HepG2 (cell line): ENCODE measurements around the gene SLC2A2. TPM values are rescaled to one million over a fixed set of nuclear protein-coding genes. Genes with fewer than 3 reads are reported as not detected.

Experiments used
- ATM ChIP-seq: fragments of 450-650 bp; IDR thresholded peaks from 2 replicates; pipeline ENCODE4 v1.7.1; 2017; ENCODE audit warnings: mild to moderate bottlenecking, borderline replicate concordance
- CEBPZ ChIP-seq: IDR thresholded peaks from 2 replicates; pipeline ENCODE4 v1.6.1; 2012; ENCODE audit warnings: low read length, improper control_type of control experiment
- HNF1A ChIP-seq, 2 experiments: sonication (generic) in 1 of 2; formaldehyde crosslinking in 1 of 2; IDR thresholded peaks; 2 replicates each; pipeline versions ENCODE4 v1.4.0 to v1.6.1; 2016 to 2020; ENCODE audit warnings: borderline replicate concordance in 1 of 2, low read depth in 1 of 2, mild to moderate bottlenecking in 1 of 2, missing genetic modification reagents in 1 of 2
- IKZF5 ChIP-seq: IDR thresholded peaks from 2 replicates; pipeline ENCODE4 v1.6.1; 2018; ENCODE audit warnings: missing genetic modification reagents, mild to moderate bottlenecking, missing compliant biosample characterization
- MED13 ChIP-seq: sonication (generic); formaldehyde crosslinking; IDR thresholded peaks from 2 replicates; pipeline ENCODE4 v1.5.0; 2020; ENCODE audit warnings: missing genetic modification reagents
- PAWR ChIP-seq: sonication (generic); formaldehyde crosslinking; IDR thresholded peaks from 2 replicates; pipeline ENCODE4 v1.4.0; 2020; ENCODE audit warnings: missing genetic modification reagents, mild to moderate bottlenecking, borderline replicate concordance
- PCBP1 ChIP-seq: fragments of 200-400 bp; formaldehyde crosslinking; IDR thresholded peaks from 2 replicates; pipeline ENCODE4 v1.6.1; 2017; ENCODE audit warnings: mild to moderate bottlenecking, low read depth, low read length, borderline replicate concordance
- SMAD3 ChIP-seq: sonication (generic); formaldehyde crosslinking; IDR thresholded peaks from 2 replicates; pipeline ENCODE4 v1.4.0; 2020; ENCODE audit warnings: missing genetic modification reagents
- TCF7 ChIP-seq: sonication (generic); IDR thresholded peaks from 2 replicates; pipeline ENCODE4 v1.6.1; 2016; ENCODE audit warnings: antibody characterized with exemption, low read depth
- ZBTB34 ChIP-seq: sonication (generic); formaldehyde crosslinking; IDR thresholded peaks from 2 replicates; pipeline ENCODE4 v1.8.0; 2022; ENCODE audit warnings: mild to moderate bottlenecking, missing genetic modification reagents
- ZC3H4 ChIP-seq: sonication (generic); formaldehyde crosslinking; IDR thresholded peaks from 2 replicates; pipeline ENCODE4 v1.4.0; 2020; ENCODE audit warnings: missing genetic modification reagents, borderline replicate concordance
- ZNF547 ChIP-seq: sonication (generic); formaldehyde crosslinking; IDR thresholded peaks from 2 replicates; pipeline ENCODE4 v1.5.1; 2020; ENCODE audit warnings: mild to moderate bottlenecking, missing genetic modification reagents
- polyA plus RNA-seq, 8 experiments: library from polyadenylated mRNA; depleted of rRNA in 3 of 8; stranded (reverse) in 7 of 8; unstranded in 1 of 8; fragments of >200 nt; fragmentation: Illumina TruSeq in 4 of 8; extraction: Trizol in 4 of 8; gene quantifications; 2 replicates each; pipeline versions ENCODE4 v1.2.1 to v1.2.3, GENCODE V29; 2011 to 2016; ENCODE audit warnings: low read depth in 4 of 8, missing spikeins in 1 of 8, mixed read lengths in 1 of 8; ENCODE audit not compliant: insufficient read depth in 1 of 8
- total RNA-seq, 5 experiments: library from RNA; depleted of rRNA; stranded (reverse); fragments of >200 nt; fragmentation: Illumina TruSeq; extraction: Trizol; gene quantifications; 2 replicates each; pipeline ENCODE4 v1.2.3, GENCODE V29; 2016; ENCODE audit warnings: low read depth in 1 of 5

SLC2A2 gene
- total and polyA plus RNA-seq, 2 of the 13 experiments (the other 11 are each of a cell fraction or from before 2014, with no cell fraction given) = 19.5 to 23.2 TPM

GRCh38 chr3:170997961-170998913, 28.3 kb downstream of the SLC2A2 start (continued):
- TF ChIP-seq HNF1A (IDR thresholded peaks at IDR 0.05; ENCODE audit: low read depth) (0 out of 2 replicates have a peak, but pooled peaks have one; percentile 47), HNF1A (CRISPR knock-in tag; IDR thresholded peaks at IDR 0.05; ENCODE audit: borderline replicate concordance) (peak; percentile 59; the same call in 1 of the 2 replicates), TCF7 (peak; percentile 63), ZC3H4 (no peak), PCBP1 (no peak), IKZF5 (CRISPR knock-in tag) (peak; percentile 74; the same call in 1 of the 2 replicates), ZBTB34 (CRISPR knock-in tag) (no peak), MED13 (CRISPR knock-in tag) (peak; percentile 79; the same call in 1 of the 2 replicates), SMAD3 (CRISPR knock-in tag) (no peak), ZNF547 (CRISPR knock-in tag) (no peak), ATM (no peak), PAWR (CRISPR knock-in tag) (0 out of 2 replicates have a peak, but pooled peaks have one; percentile 50), CEBPZ (no peak)
